GM12878 (cell line): ENCODE data around the gene GPR137B. TPM values are rescaled to one million over a fixed set of nuclear protein-coding genes. Genes with fewer than 3 reads are reported as not detected.

ENCODE experiments used
- ATAC-seq: fragments of 200-7000 bp; cut with Tn5 transposase; 3 replicates; pipeline ENCODE4 v1.9.1; 2020; ENCODE audit warnings: mild to moderate bottlenecking, moderate library complexity
- BruUV-seq: library from RNA; stranded (reverse); fragments of 400-500 nt; replicated peaks from 2 replicates; lab custom pipeline; 2021; lab: Mats Ljungman, UMichigan
- CTCF ChIA-PET: fragments of 300-600 bp; sonication (Branson Sonifier 250); formaldehyde crosslinking; extraction: SDS; loops from one replicate; lab custom pipeline; 2021; ENCODE audit warnings: inconsistent platforms; lab: Yijun Ruan, JAX
- POLR2A ChIA-PET: fragments of 350-600 bp; formaldehyde crosslinking; extraction: SDS; loops from one replicate; lab custom pipeline; 2021; ENCODE audit warnings: inconsistent platforms; lab: Charles Lee
- RAD21 ChIA-PET: fragments of 300-600 bp; sonication (Branson Sonifier 250); formaldehyde crosslinking; loops from one replicate; lab custom pipeline; 2023; ENCODE audit warnings: antibody characterized with exemption; ENCODE audit not compliant: unreplicated experiment; lab: Charles Lee
- SMC1A ChIA-PET: fragments of 300-600 bp; sonication (Branson Sonifier 250); formaldehyde crosslinking; loops from one replicate; lab custom pipeline; 2023; ENCODE audit not compliant: unreplicated experiment, uncharacterized antibody; lab: Charles Lee
- DNase-seq: peaks from one replicate; pipeline ENCODE4 v3.0.0-alpha.2; 2011; ENCODE audit warnings: low read depth, low spot score
- FAIRE-seq: peaks from 3 replicates; lab custom pipeline; 2011; peaks lifted over from hg19 to GRCh38; lab: Jason Lieb, UNC
- H2AFZ ChIP-seq: 2 replicates; pipeline ENCODE4 v1.6.0; 2011; ENCODE audit warnings: low read depth, low read length, control low read depth; ENCODE audit not compliant: control insufficient read depth
- H3K27ac ChIP-seq: 2 replicates; pipeline ENCODE4 v1.5.1; 2011; ENCODE audit warnings: control low read depth; ENCODE audit not compliant: control insufficient read depth, insufficient read depth
- H3K27me3 ChIP-seq, 2 experiments: replicated peaks in 1 of 2; 2 replicates each; pipeline versions ENCODE4 v1.6.0 to v1.6.1; 2011; ENCODE audit warnings: low read length in 1 of 2; ENCODE audit not compliant: control insufficient read depth in 2 of 2, insufficient read depth in 2 of 2
- H3K36me3 ChIP-seq, 2 experiments: 2 replicates each; pipeline ENCODE4 v1.5.1; 2011; ENCODE audit warnings: low read length in 1 of 2; ENCODE audit not compliant: control insufficient read depth in 2 of 2, insufficient read depth in 2 of 2
- H3K4me1 ChIP-seq: 2 replicates; pipeline ENCODE4 v1.6.1; 2011; ENCODE audit warnings: mild to moderate bottlenecking, low read length, moderate library complexity, mixed read lengths; ENCODE audit not compliant: control insufficient read depth, insufficient read depth
- H3K4me2 ChIP-seq: 2 replicates; pipeline ENCODE4 v1.6.0; 2011; ENCODE audit warnings: control low read depth; ENCODE audit not compliant: control insufficient read depth, insufficient read depth
- H3K4me3 ChIP-seq: fragments of 200-600 bp; sonication (generic); 2 replicates; pipeline ENCODE4 v1.5.1; 2016
- H3K79me2 ChIP-seq: 2 replicates; pipeline ENCODE4 v1.6.0; 2011; ENCODE audit warnings: low read length; ENCODE audit not compliant: control insufficient read depth, insufficient read depth
- H3K9ac ChIP-seq: 2 replicates; pipeline ENCODE4 v1.8.0; 2011; ENCODE audit warnings: low read length, control low read depth, mixed read lengths; ENCODE audit not compliant: control insufficient read depth, insufficient read depth
- H3K9me3 ChIP-seq: replicated peaks from 3 replicates; pipeline ENCODE4 v1.5.1; 2011; ENCODE audit warnings: mild to moderate bottlenecking, low read length; ENCODE audit not compliant: control insufficient read depth, insufficient read depth
- H4K20me1 ChIP-seq: 2 replicates; pipeline ENCODE4 v1.6.0; 2011; ENCODE audit not compliant: control insufficient read depth, insufficient read depth
- CBFB ChIP-seq: IDR thresholded peaks from 2 replicates; pipeline ENCODE4 v1.6.1; 2016; ENCODE audit warnings: antibody characterized with exemption, low read depth
- CBX3 ChIP-seq: fragments of 200-600 bp; sonication (generic); IDR thresholded peaks from 2 replicates; pipeline ENCODE4 v1.6.1; 2016; ENCODE audit warnings: low read depth, borderline replicate concordance
- MEF2A ChIP-seq: IDR thresholded peaks from 2 replicates; pipeline ENCODE4 v1.6.1; 2011; ENCODE audit warnings: low read depth, mild to moderate bottlenecking, low read length, moderate library complexity; ENCODE audit not compliant: insufficient read depth
- PBX3 ChIP-seq: IDR thresholded peaks from 2 replicates; pipeline ENCODE4 v1.6.1; 2011; ENCODE audit warnings: mild to moderate bottlenecking, low read depth, low read length, moderate library complexity; ENCODE audit not compliant: insufficient replicate concordance
- RB1 ChIP-seq: fragments of 450-650 bp; formaldehyde crosslinking; IDR thresholded peaks from 2 replicates; pipeline ENCODE4 v1.6.1; 2017; ENCODE audit warnings: mild to moderate bottlenecking, borderline replicate concordance
- RBBP5 ChIP-seq: fragments of 200-600 bp; sonication (generic); conservative IDR thresholded peaks from 2 replicates; pipeline ENCODE4 v1.6.1; 2016
- SIX5 ChIP-seq: IDR thresholded peaks from 2 replicates; pipeline ENCODE4 v1.6.1; 2011; ENCODE audit warnings: mild to moderate bottlenecking, low read depth, low read length, moderate library complexity; ENCODE audit not compliant: severe bottlenecking
- SKIL ChIP-seq: fragments of 450-650 bp; IDR thresholded peaks from 2 replicates; pipeline ENCODE4 v1.6.1; 2017; ENCODE audit warnings: mild to moderate bottlenecking, low read depth, inconsistent platforms; ENCODE audit not compliant: poor library complexity, severe bottlenecking
- STAT3 ChIP-seq: IDR thresholded peaks from 2 replicates; pipeline ENCODE4 v1.6.1; 2011; ENCODE audit warnings: low read depth, low read length, improper control_type of control experiment
- WGBS: methylation state at CpG from one replicate; pipeline ENCODE4 v1.1.6; 2016; ENCODE audit warnings: low lambda C conversion rate; ENCODE audit not compliant: insufficient replicate concordance, insufficient coverage; ENCODE audit errors: missing lambda C conversion rate; 5-methylcytosine and 5-hydroxymethylcytosine counted together
- in situ Hi-C: fragments of 300-500 bp; cut with MboI; formaldehyde crosslinking; loops from 9 replicates; pipeline ENCODE4 v1.14.3; 2018; ENCODE audit warnings: mixed read lengths
- intact Hi-C: fragments of 100-400 bp; cut with micrococcal nuclease; formaldehyde crosslinking; loops from one replicate; pipeline ENCODE4 v1.14.2; 2022; ENCODE audit not compliant: unreplicated experiment
- polyA plus RNA-seq, 11 experiments: library from polyadenylated mRNA; depleted of rRNA in 4 of 11; unstranded in 6 of 11; stranded (reverse) in 5 of 11; fragments of >200 nt; fragmentation: Nextera tagmentation in 4 of 11; fragmentation: Illumina TruSeq in 1 of 11; extraction: Ambion mirVana in 4 of 11; extraction: Trizol in 1 of 11; gene quantifications; 1 replicate in 1 of 11; 2 replicates in 10 of 11; pipeline versions ENCODE4 v1.2.1 to v1.2.3, GENCODE V29; 2011 to 2016; ENCODE audit warnings: inconsistent platforms in 2 of 11, missing spikeins in 2 of 11, low read depth in 1 of 11
- total RNA-seq, 4 experiments: library from RNA; depleted of rRNA in 3 of 4; stranded (reverse); fragments of >200 nt in 3 of 4; fragmentation: Illumina TruSeq in 1 of 4; extraction: Trizol in 1 of 4; gene quantifications; 2 replicates each; pipeline versions ENCODE4 v1.2.1 to v1.2.3, GENCODE V29; 2013 to 2021
- TF ChIP-seq, protein P1 (sequence below): IDR thresholded peaks from 2 replicates; pipeline ENCODE4 v1.6.1; 2012; ENCODE audit warnings: low read depth, low read length, improper control_type of control experiment
- TF ChIP-seq, protein P2 (sequence below): fragments of 450-650 bp; IDR thresholded peaks from 2 replicates; pipeline ENCODE4 v1.6.1; 2017; ENCODE audit warnings: antibody characterized with exemption, mild to moderate bottlenecking, moderate library complexity

Gene GPR137B
- total and polyA plus RNA-seq, 10 of the 15 experiments (the other 5 are each of a cell fraction or from before 2014, with no cell fraction given) = 5.4 to 20.8 (median 12.5) TPM

DNA sequence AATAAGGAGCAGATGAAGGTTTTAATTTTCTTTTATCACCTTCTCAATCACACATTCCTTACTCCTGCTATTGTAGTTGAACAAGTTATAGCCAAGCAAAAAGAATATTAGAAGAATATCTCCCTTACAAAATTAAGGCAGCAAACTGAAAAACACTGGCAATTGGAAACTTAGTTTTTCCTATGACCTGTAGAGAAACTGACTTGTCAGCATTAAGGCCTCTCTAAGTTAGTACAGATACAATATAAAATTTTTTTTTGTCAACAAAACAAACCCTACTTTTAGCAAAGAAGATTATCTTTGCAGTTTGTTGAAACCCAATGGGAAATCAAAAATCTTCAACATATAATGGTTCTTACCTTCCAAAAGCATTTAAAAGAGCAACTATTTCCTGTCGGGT is 78.1 kb downstream of the GPR137B start (continued):
- TF ChIP-seq, protein P1, sequence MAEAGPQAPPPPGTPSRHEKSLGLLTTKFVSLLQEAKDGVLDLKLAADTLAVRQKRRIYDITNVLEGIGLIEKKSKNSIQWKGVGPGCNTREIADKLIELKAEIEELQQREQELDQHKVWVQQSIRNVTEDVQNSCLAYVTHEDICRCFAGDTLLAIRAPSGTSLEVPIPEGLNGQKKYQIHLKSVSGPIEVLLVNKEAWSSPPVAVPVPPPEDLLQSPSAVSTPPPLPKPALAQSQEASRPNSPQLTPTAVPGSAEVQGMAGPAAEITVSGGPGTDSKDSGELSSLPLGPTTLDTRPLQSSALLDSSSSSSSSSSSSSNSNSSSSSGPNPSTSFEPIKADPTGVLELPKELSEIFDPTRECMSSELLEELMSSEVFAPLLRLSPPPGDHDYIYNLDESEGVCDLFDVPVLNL = no peak
- TF ChIP-seq RBBP5 = no peak
- no peak for TF ChIP-seq PBX3
- TF ChIP-seq CBFB = no peak
- TF ChIP-seq, protein P2, sequence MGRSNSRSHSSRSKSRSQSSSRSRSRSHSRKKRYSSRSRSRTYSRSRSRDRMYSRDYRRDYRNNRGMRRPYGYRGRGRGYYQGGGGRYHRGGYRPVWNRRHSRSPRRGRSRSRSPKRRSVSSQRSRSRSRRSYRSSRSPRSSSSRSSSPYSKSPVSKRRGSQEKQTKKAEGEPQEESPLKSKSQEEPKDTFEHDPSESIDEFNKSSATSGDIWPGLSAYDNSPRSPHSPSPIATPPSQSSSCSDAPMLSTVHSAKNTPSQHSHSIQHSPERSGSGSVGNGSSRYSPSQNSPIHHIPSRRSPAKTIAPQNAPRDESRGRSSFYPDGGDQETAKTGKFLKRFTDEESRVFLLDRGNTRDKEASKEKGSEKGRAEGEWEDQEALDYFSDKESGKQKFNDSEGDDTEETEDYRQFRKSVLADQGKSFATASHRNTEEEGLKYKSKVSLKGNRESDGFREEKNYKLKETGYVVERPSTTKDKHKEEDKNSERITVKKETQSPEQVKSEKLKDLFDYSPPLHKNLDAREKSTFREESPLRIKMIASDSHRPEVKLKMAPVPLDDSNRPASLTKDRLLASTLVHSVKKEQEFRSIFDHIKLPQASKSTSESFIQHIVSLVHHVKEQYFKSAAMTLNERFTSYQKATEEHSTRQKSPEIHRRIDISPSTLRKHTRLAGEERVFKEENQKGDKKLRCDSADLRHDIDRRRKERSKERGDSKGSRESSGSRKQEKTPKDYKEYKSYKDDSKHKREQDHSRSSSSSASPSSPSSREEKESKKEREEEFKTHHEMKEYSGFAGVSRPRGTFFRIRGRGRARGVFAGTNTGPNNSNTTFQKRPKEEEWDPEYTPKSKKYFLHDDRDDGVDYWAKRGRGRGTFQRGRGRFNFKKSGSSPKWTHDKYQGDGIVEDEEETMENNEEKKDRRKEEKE = no peak
- TF ChIP-seq, all 136 proteins: peak for 0

GRCh38 chr1:236222632-236223031 is 80.3 kb downstream of the GPR137B start:
- H3K27me3 ChIP-seq = no peaks in the 10 kb centered on the region
- BruUV-seq = no TSS peak
- ATAC-seq (no peak), DNase-seq (no peak), FAIRE-seq (no peak)
- POLR2A ChIA-PET = interaction anchor here (0.6 kb wide), 1 partner anchor 14 kb away, joined by 4 read pairs; no protein-coding TSS in a partner anchor
- no peaks in the 10 kb centered on the region for H3K9me3 ChIP-seq
- in situ Hi-C loops = no loop called here
- no peak for TF ChIP-seq SKIL
- TF ChIP-seq STAT3 = no peak
- TF ChIP-seq, protein P2 = no peak
- TF ChIP-seq MEF2A = no peak
- TF ChIP-seq RB1 = no peak
- TF ChIP-seq SIX5 = no peak
- no peak for TF ChIP-seq CBX3
- SMC1A ChIA-PET = interaction anchor here (0.8 kb wide), 2 partner anchors 8 to 62 kb away, joined by 3 read pairs; no protein-coding TSS in a partner anchor
- no peak overlapping the region for H3K4me3 ChIP-seq
- no peak overlapping the region for H3K4me2 ChIP-seq
- CTCF ChIA-PET = interaction anchor here (1.1 kb wide), 1 partner anchor 9 kb away, joined by 3 read pairs; no protein-coding TSS in a partner anchor
- H3K79me2 ChIP-seq = no peaks in the 10 kb centered on the region
- H4K20me1 ChIP-seq = no peaks in the 10 kb centered on the region
- no peaks in the 10 kb centered on the region for H3K4me1 ChIP-seq
- no peak overlapping the region for H3K9ac ChIP-seq
- peaks cover 0 to 18% of the 10 kb centered on the region in 2 experiments; a peak in 2 of 4 replicates for H3K36me3 ChIP-seq
- no peak overlapping the region for H2AFZ ChIP-seq
- no peak overlapping the region for H3K27ac ChIP-seq
- RAD21 ChIA-PET = no interaction called here
- intact Hi-C loops = loop anchor here (10.0 kb wide), 1 partner anchor 262 kb away; no protein-coding TSS in a partner anchor
- 100% methylated on average over 1 of the region's 1 CpG for WGBS
